NCI-H82 (cell line): ENCODE results near the gene XAF1.
"Not testable (repeated sequence)": the region's sequence is repeated elsewhere in the genome, so short reads cannot be mapped to it uniquely, and the experiment has no call there.

Experiments used
- DNase-seq: peaks from one replicate; lab custom pipeline; 2025; lab: John Stamatoyannopoulos, UW

Gene XAF1

DNA sequence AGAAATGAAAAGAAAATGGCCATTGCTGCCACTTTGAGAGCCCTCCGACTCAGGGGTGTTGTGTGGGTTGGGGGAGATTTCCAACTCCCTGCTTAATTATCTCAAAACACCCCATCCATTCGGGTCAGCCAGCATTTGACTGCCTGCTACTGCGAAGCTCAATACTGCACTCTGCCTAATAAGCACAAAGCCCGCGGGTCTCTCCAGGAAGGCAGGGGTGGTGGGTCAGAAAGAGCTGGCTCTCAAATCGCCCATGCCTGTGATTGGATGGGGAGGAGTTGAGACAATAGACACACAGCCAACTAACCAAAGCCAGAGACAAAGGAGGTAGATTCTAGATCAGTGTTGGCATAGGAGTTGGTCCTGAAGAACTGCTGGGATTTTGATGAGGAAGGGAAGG, 2.3 kb upstream of the XAF1 start:
- DNase-seq, result no peak

DNA sequence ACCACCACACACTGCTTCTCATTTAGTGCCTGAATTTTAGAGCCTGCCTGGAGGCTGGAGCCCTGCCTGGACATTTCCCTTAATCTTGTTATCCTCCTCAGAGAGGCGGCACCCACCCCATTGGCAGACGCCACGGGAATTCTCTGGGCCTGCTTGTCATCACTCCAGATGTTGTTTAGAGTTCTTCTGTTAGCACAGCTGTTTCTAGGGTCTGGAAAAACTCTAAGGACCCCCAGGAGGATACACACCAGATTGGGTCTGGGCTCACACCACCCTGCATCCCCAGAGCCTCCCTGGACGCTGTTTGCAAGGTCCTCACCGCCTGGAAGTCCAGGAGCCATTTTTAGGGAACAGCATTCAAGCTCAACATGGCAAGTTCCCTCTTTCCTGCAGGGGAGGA, 565 bp upstream of the XAF1 start:
- DNase-seq, result peak; percentile 92

DNA sequence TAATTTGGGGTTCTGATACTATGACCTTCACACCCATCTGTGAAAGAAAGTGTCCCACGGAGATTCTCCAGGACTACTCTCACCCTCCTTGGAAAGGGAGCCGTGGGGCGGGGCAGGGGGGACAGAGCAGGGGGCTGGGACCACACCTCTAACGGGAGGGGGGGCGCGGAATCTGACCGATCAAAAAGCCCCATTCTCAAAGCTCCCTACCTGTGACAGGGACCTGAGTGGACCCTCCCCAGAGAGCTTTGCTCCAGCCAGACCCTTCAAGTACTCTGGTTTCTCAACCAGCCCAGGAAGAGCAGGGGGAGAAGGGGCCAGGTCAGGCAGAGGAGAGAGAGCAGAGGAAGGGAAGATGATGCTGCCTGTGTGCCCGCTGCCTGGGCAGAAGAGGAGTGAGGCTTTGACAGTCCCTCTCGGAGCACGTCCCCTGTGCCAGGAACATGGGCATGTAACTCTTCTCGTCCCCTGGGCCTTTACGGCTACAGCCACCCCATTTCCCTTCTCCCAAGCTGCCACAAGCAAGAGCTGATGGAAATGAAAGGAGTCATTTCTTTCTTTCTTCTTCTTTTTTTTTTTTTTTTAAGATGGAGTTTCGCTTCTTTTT, 682 bp downstream of the XAF1 start:
- no peak for DNase-seq

DNA sequence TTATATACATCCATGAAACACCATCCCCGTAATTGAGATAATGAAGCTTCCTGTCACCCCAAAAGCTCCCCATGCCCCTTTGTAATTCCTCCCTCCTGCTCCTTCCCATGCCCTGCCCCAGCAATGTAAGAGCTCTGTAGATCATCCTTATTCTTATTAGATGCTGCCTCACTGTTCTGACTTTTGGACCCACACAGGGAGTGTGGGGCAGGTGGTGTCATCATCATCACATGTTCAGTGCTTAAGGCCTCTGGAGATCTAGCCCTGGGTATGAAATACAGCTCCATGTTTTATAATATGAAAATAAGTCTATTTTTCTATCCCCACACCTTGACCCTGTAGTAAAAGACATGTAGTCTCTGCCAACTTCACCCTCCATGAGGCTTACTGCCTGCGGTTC, 1.9 kb downstream of the XAF1 start:
- DNase-seq, result no peak

DNA sequence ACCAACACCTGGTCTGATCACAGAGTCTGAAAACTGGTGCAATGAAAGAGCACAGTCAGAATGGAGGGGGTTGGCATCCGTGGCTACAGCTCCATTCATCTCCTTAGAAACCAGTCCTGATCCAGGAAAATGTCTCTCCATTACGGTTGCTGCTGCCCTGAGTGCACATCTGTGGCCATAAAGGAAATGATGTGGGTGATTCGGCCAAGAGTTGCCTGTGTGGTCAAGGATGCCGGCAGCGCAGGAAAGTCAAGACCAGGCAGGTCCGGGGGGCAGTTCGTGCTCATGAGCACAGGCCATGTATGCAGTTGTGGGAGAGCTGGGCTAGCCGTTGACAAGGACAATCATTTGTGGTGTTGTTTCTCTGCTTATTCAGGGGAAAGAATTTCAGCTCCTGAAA, 5.9 kb downstream of the XAF1 start:
- DNase-seq, result no peak

DNA sequence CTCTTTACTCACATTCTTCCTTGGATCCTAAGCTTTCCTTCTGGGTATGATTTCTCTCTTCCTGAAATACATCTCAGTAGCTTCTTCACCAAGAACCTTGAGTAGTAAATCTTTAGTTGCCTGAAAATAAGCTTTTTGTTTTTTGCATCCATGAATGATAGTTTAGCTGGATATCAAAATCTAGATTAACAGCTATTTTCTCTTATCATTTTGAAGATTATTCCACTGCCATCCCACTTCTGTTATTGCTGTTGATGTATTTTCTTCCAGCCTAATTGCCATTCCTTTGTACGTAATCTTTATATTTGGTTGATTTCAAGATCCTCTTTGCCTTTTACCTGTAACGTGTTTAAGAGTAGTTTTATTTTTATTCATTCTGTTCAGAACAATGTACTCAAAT, 12.6 kb downstream of the XAF1 start:
- DNase-seq, result no peak

DNA sequence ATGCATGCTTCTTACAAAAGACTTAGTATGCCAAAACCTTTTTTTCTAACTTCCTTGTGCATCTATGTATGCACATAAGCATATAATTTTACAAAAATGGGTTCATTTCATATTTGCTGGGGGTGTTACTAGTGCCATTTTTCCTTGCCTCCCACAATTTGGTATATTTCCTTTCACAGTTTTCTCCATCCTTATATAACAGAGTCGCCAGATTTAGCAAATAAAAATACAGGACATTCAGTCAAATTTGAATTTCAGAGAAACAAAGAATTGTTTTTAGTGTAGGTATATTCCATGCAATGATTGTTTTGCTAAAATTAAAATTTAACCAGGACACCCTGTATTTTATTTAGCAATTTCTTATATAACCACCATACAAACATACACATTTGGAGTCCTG, 16.2 kb downstream of the XAF1 start:
- no peak for DNase-seq

DNA sequence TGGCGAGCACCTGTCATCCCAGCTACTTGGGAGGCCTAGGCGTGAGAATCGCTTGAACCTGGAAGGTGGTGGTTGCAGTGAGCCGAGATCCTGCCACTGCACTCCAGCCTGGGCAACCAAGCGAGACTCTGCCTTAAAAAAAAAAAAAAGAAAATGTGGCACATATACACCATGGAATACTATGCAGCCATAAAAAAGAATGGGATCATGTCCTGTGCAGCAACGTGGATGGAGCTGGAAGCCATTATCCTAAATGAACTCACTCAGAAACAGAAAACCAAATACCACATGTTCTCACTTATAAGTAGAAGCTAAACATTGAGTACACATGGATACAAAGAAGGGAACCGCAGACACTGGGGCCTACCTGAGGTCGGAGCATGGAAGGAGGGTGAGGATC, 19.1 kb downstream of the XAF1 start:
- DNase-seq, result not testable (repeated sequence)

DNA sequence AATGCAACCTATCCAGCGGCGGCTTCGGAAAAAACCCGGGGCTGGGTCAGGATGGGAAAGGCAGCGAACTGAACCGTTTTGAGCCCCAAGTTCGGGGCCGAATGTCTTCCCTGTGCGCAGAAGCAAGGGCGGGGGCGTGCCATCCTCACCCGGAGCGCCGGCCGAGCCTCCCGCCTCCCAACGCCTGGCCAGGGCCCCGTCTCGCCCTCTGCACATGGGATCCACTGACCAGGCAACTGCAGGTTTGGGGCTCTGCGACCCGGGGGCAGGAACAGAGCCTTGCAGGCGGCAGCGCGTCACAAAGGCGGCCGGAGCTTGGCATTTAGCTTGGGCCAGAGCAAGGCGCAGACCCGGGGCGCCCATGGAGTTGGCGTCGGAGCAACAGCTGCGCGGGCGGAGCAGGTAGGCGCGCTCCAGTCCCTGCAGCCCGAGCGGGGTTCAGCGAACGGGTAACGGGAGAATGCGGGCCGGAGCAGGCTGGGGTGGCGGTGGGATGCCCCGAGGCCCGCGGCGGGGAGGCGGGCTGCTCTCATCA, 20.1 kb downstream of the XAF1 start, which contains the start of gene FBXO39:
FBXO39 (plus strand) TSS at position 345 of the 535 bp plus-strand sequence. CDS start 3,654 bp downstream, outside the sequence.
- no peak for DNase-seq

DNA sequence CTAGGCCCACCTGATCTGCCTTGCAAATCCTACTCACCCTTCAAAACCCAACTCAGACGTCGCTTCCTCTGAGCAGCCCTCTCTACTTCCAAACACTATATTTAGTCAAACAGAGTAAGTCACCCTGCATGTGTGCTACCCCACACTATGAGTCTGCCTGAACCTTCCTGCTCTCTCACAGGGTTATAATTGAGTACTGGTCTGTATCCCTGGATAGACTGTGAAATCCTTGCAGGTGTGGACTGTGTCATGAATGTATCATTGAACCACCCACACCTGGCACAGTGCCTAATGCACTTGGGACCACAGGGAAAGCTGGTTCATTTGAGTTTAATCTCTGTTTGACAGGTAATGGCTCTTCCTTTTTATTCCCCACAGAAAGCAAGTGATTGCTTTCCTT, 23.6 kb downstream of the XAF1 start:
- no peak for DNase-seq

DNA sequence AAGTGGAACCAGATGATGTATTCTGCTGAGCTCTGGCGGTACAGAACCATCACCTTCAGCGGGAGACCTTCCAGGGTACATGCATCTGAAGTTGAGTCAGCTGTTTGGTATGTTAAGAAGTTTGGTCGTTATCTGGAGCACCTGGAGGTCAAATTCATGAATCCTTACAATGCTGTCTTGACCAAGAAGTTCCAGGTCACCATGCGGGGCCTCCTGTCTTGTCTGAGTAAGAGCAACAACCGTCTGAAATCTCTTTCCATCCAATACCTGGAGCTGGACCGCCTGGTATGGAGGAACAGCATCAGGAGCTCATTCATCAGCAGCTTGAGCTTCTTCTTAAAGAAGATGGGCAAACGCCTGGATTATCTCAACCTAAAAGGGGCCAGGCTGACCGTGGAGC, 24.2 kb downstream of the XAF1 start:
- DNase-seq, result no peak

DNA sequence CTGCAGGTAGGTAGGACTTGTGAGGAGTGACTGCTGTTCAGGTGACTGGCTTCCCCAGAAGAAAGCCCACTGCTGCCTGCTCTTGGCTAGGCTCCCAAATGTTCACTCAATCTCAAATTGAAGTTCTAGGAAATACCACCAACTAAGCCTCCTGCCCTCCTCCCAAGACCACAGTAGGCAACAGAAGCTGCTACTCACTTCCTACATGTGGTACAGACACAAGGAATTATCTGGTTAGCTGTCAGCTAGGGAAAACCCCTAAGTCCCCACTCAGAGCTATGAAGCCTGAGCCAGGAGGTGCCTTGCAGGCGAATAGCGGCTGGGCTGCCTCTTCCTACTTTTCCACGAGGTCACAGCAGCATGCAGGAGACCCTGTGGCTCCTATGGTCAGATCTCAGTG, 25.0 kb downstream of the XAF1 start:
- DNase-seq, result no peak

DNA sequence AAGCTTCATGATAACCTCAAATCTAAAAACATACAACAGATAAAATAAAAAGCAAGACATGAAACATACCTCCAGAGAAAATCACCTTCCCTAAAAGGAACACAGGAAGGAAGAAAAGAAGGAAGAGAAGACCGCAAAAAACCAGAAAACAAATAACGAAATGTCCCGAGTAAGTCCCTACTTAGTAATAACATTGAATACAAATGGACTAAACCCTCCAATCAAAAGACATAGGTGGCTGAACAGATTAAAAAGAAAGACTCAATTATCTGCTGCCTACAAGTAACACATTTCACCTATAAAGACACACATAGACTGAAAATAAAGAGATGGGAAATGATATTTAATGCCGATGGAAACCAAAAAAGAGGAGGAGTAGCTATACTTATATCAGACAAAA, 26.4 kb downstream of the XAF1 start:
- DNase-seq, result no peak

DNA sequence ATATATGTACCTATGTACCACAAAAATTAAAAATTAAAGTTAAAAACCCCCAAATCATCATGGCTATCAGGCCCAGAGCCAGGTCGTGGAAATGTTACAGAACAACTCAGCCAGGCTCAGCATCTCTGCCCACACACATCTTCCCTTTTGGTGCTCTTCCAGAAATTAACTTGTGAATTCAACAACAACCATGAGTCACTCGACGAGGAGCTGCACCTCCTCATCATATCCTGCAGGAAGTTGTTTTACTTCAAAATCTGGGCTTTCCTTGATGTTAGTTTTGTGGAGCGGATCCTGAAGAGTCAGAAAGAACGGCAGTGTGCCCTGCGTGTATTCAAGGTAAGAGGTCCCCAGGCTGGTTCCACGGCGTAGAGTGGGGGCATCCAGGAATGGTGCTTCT, 30.8 kb downstream of the XAF1 start:
- DNase-seq, result no peak

DNA sequence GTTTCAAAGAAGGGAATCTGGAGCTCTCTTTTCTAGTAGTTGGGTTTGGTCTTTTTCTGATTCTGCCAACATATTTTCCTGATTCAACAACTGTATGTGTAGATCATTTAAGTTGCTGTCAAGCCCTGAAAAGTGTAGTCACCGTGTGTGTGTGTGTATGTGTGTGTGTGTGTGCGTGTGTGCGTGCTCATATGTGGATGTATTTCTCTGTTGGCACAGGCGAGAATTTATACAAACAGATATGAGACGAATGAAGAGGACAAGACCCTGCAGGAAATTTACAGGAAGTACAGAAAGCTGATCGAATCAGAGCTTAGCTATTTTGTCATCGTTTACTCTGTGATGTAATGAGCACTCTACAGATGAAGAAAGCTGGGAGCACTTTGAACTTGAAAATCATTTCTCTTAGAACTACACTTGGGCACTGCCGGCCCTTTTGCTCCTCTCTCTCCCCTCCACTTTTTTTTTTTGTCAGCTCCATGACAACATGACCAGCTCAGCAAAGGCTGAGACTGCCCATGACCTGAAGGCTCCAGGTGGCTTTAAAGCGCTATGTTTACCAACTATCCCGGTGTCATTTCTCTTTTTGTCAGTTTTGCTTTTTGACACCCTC, 31.3 kb downstream of the XAF1 start:
- DNase-seq, result no peak

DNA sequence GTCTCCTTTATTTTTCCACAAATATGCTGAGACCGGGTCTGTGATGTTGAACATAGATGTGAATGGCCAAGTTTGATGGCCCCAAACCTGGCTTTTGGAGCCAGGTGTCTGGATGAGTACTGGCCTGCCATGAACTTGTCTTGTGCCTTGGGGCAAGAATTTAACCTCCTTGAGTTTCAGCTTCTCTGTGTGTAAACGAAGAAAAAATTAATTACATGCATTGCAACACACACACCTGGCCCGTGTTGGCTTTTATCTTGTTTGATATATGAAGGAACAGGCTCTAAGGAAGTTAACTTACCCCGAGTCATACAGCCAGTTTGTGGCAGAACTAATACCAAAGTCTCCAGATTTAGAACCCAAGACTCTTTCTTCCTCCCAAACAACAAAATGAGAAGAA, 33.3 kb downstream of the XAF1 start:
- no peak for DNase-seq

DNA sequence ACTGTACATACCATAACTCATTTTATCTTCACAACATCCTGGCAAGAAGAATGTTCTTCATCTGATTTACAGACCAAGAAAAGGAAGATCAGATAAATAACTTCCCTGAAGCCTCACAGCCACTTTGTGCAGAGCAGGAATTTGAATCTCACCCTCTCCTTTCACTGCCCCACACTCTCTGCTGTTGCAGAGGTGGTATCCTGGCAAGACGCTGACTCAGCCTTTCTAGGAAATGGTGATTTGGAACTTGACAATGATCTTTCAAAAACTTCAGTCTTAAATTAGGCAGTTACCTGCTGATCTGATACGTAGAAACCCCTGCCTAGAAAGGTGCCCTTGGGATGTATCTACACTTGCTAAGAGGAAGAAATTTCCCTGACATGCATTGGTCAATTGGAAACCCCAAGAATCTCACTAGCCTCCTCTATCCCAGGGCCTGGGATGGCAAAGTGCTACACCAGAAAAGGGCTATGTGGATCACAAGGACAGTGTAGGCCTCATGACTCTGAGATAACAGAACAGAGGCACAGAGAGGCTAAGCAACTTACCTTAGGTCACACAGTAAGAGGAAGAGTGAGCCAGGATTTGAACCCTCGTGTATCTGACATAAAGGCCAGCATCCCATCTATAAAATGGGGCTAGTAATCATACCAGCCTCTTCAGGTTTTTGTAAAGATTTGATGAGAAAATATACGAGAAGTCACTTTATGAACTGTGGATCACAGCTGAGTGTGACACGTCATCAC, 38.1 kb downstream of the XAF1 start:
- no peak for DNase-seq

DNA sequence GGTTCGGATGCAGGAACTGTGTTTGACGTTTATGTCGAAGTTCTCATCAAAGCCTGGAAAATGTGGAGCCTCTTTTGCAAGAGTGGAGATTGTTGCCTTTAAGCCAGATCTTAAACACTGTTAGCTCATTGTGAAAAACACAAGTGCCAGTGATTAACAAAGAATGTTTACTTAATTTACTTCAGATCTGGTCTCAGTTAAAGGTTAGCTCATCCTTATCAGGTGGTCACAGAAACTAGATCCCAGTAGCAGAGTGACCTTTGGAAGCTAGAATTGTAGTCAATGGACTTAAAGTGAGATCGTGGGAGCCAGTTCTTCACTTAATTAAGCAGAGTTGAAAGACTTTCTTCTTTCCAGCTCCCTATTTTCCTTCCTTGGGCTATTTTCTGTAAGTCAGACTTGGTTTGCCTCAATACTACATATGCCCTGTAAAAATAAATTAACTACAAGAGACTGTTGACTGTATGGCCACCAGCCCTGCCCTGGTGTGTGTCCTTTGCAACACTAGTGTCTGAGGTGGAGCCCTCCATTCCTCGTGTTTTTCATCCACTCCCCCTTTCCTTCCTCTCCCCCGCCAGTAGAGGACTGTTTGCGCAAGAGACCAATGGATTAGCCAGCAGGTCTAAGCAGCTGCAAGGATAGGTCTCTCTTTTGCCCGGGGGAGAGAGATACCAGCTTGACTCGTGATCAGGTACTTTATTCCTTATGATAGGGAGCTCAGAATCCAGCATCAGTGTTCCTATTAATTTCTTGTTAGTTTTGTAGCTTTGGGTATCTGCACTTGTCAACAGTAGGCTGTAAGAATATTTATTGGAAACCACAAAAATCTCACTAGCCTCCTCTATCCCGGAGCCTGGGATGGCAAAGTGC, 40.4 kb downstream of the XAF1 start:
- DNase-seq, result peak; percentile 16

DNA sequence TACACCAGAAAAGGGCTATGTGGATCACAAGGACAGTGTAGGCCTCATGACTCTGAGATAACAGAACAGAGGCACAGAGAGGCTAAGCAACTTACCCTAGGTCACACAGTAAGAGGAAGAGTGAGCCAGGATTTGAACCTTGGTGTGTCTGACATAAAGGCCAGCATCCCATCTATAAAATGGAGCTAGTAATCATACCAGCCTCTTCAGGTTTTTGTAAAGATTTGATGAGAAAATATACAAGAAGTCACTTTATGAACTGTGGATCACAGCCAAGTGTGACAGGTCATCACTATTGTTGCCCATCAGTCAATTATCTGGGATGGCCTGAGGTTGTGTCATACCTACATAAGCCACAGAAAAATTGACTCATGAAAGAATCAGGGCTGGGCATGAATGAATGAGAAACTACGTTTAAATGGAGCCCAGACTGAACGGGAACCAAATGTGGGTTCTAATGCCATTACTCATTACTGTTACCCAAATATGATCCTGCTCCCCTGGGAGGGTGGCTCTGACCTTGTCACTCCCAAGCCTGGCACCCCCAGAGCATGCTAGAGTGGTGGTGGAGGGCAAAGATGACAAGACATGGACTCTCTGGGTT, 41.1 kb downstream of the XAF1 start:
- no peak for DNase-seq

DNA sequence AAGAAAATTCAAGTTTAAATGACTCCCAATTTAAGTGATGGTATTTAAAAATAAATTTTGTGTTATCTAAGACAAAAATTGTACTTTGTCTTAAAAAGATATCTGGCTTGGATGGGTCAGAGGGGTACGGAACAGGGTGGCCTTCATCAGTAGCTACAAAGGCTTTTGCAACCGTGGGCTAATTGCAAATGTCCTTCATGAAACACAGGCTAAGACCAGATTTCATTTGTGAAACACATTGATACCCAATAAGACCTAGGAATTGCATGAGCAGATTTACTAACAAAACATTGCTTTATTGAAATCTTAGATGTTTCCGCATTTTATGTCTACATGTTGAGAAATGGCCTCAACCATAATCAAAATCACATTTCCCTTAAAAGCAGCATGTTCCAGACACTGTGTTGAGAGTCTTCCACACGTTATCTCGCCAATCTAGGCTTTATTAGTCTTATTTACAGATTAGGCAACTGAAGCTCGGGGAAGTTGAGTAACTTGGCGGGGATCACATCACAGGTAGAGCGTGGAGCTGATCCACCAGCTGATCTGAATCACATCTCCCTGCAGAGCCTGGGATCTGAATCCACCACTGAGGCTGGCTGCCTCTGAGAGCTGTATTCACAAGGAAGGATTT, 42.0 kb downstream of the XAF1 start:
- no peak for DNase-seq

DNA sequence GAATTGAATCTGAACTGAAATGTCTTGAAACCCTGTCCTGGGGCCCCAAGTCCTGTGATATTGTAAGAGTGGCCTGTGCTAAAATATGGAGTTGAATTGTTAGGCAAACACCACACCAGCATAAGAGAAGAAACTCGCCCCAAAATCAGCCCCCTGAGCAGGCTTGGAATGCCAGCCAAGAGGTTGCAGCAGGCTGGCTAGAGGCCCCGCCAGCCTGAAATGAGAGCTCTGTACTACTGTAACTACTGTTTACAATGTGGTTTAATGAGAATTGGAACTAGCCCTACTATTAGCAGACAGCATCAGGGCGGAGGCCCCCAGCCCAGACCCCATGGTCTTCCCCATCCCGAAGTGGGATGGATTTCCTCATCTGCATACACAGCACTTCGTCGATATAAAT, 43.9 kb downstream of the XAF1 start:
- no peak for DNase-seq
